Testis (tissue), 2 donors: Measurements from ENCODE around the gene ST3GAL5.
"Not testable (repeated sequence)": the region's sequence is repeated elsewhere in the genome, so short reads cannot be mapped to it uniquely, and the experiment has no call there.

Experiments used
- CTCF ChIP-seq, 3 experiments: fragments of 450-650 bp in 2 of 3; fragments of 200-600 bp in 1 of 3; sonication (generic) in 1 of 3; IDR thresholded peaks; one replicate each; pipeline ENCODE4 v1.5.1; 2016 to 2019; ENCODE audit warnings: antibody characterized with exemption in 3 of 3, mild to moderate bottlenecking in 2 of 3, moderate library complexity in 1 of 3
- POLR2A ChIP-seq: fragments of 450-650 bp; IDR thresholded peaks from one replicate; pipeline ENCODE4 v1.6.1; 2017; ENCODE audit warnings: antibody characterized with exemption, mild to moderate bottlenecking, moderate library complexity

- TF ChIP-seq CTCF (IDR thresholded peaks at IDR 0.05); POLR2A: not testable (repeated sequence)
Observed at GRCh38 chr2:85829394-85829793, 59.4 kb downstream of the ST3GAL5 start.
